Suprapubic skin (tissue), 4 donors: ENCODE results near the gene MTMR6.

Experiments used
- POLR2A ChIP-seq, 2 donors: fragments of 450-650 bp; IDR thresholded peaks; one replicate each; pipeline ENCODE4 v1.6.1; 2017; ENCODE audit warnings: antibody characterized with exemption in 2 of 2, mild to moderate bottlenecking in 2 of 2, moderate library complexity in 2 of 2
- POLR2AphosphoS5 ChIP-seq, 3 donors: sonication (generic); formaldehyde crosslinking; IDR thresholded peaks; one replicate each; pipeline ENCODE4 v1.6.1; 2017; ENCODE audit warnings: antibody characterized with exemption in 3 of 3
- TF ChIP-seq, protein P1 (sequence below), 2 donors: fragments of 200-600 bp in 1 of 2; fragments of 450-650 bp in 1 of 2; sonication (generic) in 1 of 2; IDR thresholded peaks; one replicate each; pipeline ENCODE4 v1.5.1; 2016 to 2019; ENCODE audit warnings: antibody characterized with exemption in 2 of 2, mild to moderate bottlenecking in 1 of 2, moderate library complexity in 1 of 2

DNA sequence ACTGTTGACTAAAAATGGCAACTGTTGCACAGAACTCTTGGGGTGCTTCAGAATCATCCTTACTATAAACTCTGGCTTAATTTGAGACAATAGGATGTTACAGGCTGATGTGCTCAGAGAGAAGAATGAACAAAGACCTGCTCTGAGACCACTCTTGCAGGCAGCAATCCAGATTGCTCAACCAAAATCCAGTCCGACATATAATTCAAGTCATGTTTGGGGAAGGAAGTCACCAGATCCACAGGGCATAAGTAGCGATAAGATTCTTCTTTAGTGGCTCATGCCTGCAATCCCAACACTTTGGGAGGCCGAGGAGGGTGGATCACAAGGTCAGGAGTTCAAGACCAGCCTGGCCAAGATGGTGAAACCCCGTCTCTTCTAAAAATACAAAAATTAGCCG lies 20.6 kb downstream of the MTMR6 start:
- TF ChIP-seq, protein P1, sequence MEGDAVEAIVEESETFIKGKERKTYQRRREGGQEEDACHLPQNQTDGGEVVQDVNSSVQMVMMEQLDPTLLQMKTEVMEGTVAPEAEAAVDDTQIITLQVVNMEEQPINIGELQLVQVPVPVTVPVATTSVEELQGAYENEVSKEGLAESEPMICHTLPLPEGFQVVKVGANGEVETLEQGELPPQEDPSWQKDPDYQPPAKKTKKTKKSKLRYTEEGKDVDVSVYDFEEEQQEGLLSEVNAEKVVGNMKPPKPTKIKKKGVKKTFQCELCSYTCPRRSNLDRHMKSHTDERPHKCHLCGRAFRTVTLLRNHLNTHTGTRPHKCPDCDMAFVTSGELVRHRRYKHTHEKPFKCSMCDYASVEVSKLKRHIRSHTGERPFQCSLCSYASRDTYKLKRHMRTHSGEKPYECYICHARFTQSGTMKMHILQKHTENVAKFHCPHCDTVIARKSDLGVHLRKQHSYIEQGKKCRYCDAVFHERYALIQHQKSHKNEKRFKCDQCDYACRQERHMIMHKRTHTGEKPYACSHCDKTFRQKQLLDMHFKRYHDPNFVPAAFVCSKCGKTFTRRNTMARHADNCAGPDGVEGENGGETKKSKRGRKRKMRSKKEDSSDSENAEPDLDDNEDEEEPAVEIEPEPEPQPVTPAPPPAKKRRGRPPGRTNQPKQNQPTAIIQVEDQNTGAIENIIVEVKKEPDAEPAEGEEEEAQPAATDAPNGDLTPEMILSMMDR (IDR thresholded peaks at IDR 0.05): no peak
- TF ChIP-seq POLR2AphosphoS5 (IDR thresholded peaks at IDR 0.05): no peak
- no peak for TF ChIP-seq POLR2A (IDR thresholded peaks at IDR 0.05)
